Vagina (tissue), 2 donors: Measurements from ENCODE around the gene MYOZ3. TPM values are rescaled to one million over a fixed set of nuclear protein-coding genes. Genes with fewer than 3 reads are reported as not detected.

Experiments
- DNase-seq, 2 donors: peaks; one replicate each; pipeline ENCODE4 v3.0.0-alpha.2; 2017; ENCODE audit errors: extremely low spot score in 2 of 2
- H3K27ac ChIP-seq: fragments of 200-600 bp; sonication (generic); one replicate; pipeline ENCODE4 v1.5.1; 2019
- H3K27me3 ChIP-seq: fragments of 200-600 bp; sonication (generic); one replicate; pipeline ENCODE4 v1.5.1; 2019
- H3K36me3 ChIP-seq, 2 donors: fragments of 200-600 bp; sonication (generic); one replicate each; pipeline ENCODE4 v1.5.1; 2017 to 2019
- H3K4me1 ChIP-seq: fragments of 200-600 bp; sonication (generic); one replicate; pipeline ENCODE4 v1.5.1; 2019
- H3K4me3 ChIP-seq, 2 donors: fragments of 200-600 bp; sonication (generic); 1 replicate in 1 of 2; 2 replicates in 1 of 2; pipeline ENCODE4 v1.5.1; 2016 to 2019
- H3K9me3 ChIP-seq: fragments of 200-600 bp; sonication (generic); one replicate; pipeline ENCODE4 v1.5.1; 2019
- POLR2A ChIP-seq, 2 donors: fragments of 450-650 bp; IDR thresholded peaks; one replicate each; pipeline ENCODE4 v1.6.1; 2017; ENCODE audit warnings: antibody characterized with exemption in 2 of 2, mild to moderate bottlenecking in 2 of 2, moderate library complexity in 2 of 2
- POLR2AphosphoS5 ChIP-seq, 2 donors: sonication (generic); formaldehyde crosslinking; IDR thresholded peaks; one replicate each; pipeline ENCODE4 v1.9.0; 2017; ENCODE audit warnings: antibody characterized with exemption in 2 of 2, mild to moderate bottlenecking in 2 of 2, low read depth in 1 of 2; ENCODE audit not compliant: insufficient read depth in 1 of 2
- intact Hi-C: fragments of 100-400 bp; cut with DNase I; formaldehyde crosslinking; loops from one replicate; pipeline ENCODE4 v1.15.1; 2023
- total RNA-seq: library from RNA; depleted of rRNA; stranded (reverse); fragments of >200 nt; gene quantifications from one replicate; pipeline ENCODE4 v1.2.3, GENCODE V29; 2016
- TF ChIP-seq, protein P1 (sequence below), 3 experiments: fragments of 450-650 bp in 2 of 3; fragments of 200-600 bp in 1 of 3; sonication (generic) in 1 of 3; IDR thresholded peaks; one replicate each; pipeline ENCODE4 v1.5.1; 2017 to 2019; ENCODE audit warnings: antibody characterized with exemption in 3 of 3, mild to moderate bottlenecking in 2 of 3, moderate library complexity in 2 of 3

MYOZ3 gene
- total RNA-seq, 1 donor from 2014 or later: not detected

GRCh38 chr5:150723845-150724244 lies 62.8 kb downstream of the MYOZ3 start:
- Histone ChIP-seq H3K4me3 (no peak overlapping the region), H3K9me3 (no peaks in the 10 kb centered on the region), H3K27me3 (no peaks in the 10 kb centered on the region), H3K36me3 (peaks cover 0 to 87% of the 10 kb centered on the region in 2 donors), H3K4me1 (no peaks in the 10 kb centered on the region), H3K27ac (no peak overlapping the region)
- TF ChIP-seq, protein P1, sequence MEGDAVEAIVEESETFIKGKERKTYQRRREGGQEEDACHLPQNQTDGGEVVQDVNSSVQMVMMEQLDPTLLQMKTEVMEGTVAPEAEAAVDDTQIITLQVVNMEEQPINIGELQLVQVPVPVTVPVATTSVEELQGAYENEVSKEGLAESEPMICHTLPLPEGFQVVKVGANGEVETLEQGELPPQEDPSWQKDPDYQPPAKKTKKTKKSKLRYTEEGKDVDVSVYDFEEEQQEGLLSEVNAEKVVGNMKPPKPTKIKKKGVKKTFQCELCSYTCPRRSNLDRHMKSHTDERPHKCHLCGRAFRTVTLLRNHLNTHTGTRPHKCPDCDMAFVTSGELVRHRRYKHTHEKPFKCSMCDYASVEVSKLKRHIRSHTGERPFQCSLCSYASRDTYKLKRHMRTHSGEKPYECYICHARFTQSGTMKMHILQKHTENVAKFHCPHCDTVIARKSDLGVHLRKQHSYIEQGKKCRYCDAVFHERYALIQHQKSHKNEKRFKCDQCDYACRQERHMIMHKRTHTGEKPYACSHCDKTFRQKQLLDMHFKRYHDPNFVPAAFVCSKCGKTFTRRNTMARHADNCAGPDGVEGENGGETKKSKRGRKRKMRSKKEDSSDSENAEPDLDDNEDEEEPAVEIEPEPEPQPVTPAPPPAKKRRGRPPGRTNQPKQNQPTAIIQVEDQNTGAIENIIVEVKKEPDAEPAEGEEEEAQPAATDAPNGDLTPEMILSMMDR (IDR thresholded peaks at IDR 0.05): no peak
- TF ChIP-seq POLR2AphosphoS5 (IDR thresholded peaks at IDR 0.05; ENCODE audit: insufficient read depth in 1 of 2, low read depth in 1 of 2) (no peak), POLR2A (IDR thresholded peaks at IDR 0.05) (no peak)
- intact Hi-C loops: no loop called here
- no peak for DNase-seq

Other genes with a start within 250 kb of the MYOZ3 start
- 530 TPM for gene CD74, start 248.3 kb upstream of the MYOZ3 start, total RNA-seq
- 3,194 TPM for gene RPS14, start 211.5 kb upstream of the MYOZ3 start, total RNA-seq
- gene NDST1, start 153.1 kb upstream of the MYOZ3 start, total RNA-seq: 73.9 TPM
- 16.7 TPM for gene SYNPO, start 20.6 kb upstream of the MYOZ3 start, total RNA-seq
- gene RBM22, start 39.8 kb downstream of the MYOZ3 start, total RNA-seq: 30.2 TPM
- gene DCTN4, start 97.8 kb downstream of the MYOZ3 start, total RNA-seq: 51.3 TPM
- gene SMIM3, start 117.5 kb downstream of the MYOZ3 start, total RNA-seq: 46.7 TPM
- gene IRGM, start 185.3 kb downstream of the MYOZ3 start, total RNA-seq: 0.98 TPM
- 2.7 TPM for gene ZNF300, start 243.7 kb downstream of the MYOZ3 start, total RNA-seq